Cardiac fibroblast (primary cell): ENCODE results near the gene SGTA.

Experiments
- DNase-seq, 2 donors: peaks; one replicate each; pipeline versions ENCODE4 v3.0.0 to v3.0.0-alpha.2; 2010; ENCODE audit warnings: low read depth in 2 of 2
- H3K4me3 ChIP-seq, 2 donors: replicated peaks in 1 of 2; 1 replicate in 1 of 2; 2 replicates in 1 of 2; pipeline ENCODE4 v1.5.1; 2011; ENCODE audit warnings: low read depth in 2 of 2, low read length in 2 of 2, mild to moderate bottlenecking in 2 of 2, moderate library complexity in 1 of 2
- CTCF ChIP-seq: IDR thresholded peaks from one replicate; pipeline ENCODE4 v1.5.1; 2011; ENCODE audit warnings: low read depth, mild to moderate bottlenecking, low read length, inconsistent platforms

The SGTA gene

GRCh38 chr19:2740314-2740656 is 42.8 kb downstream of the SGTA start:
- DNase-seq, result no peak
- no peak overlapping the region for H3K4me3 ChIP-seq
- TF ChIP-seq CTCF, result no peak

GRCh38 chr19:2739602-2740313 is 43.3 kb downstream of the SGTA start, which contains the start of gene SLC39A3:
Gene SLC39A3 (minus strand): TSS chr19:2740017. CDS start chr19:2737257, 2,760 bp downstream.
- peak within 1 kb of the TSS; percentile 95 to 96 for H3K4me3 ChIP-seq
- peak; percentile 99 for DNase-seq
- peak; percentile 12 for TF ChIP-seq CTCF

- no peak for TF ChIP-seq CTCF
- no peak for DNase-seq
- no peak overlapping the region for H3K4me3 ChIP-seq
These were observed 46.4 kb downstream of the SGTA start for GRCh38 chr19:2736550-2737190.

GRCh38 chr19:2735374-2735773 is 47.7 kb downstream of the SGTA start:
- no peak for TF ChIP-seq CTCF
- H3K4me3 ChIP-seq, result no peak overlapping the region
- DNase-seq, result no peak

GRCh38 chr19:2734589-2735288 is 48.3 kb downstream of the SGTA start:
- TF ChIP-seq CTCF, result no peak
- no peak overlapping the region for H3K4me3 ChIP-seq
- no peak for DNase-seq

GRCh38 chr19:2733930-2734588 is 49.0 kb downstream of the SGTA start:
- no peak overlapping the region for H3K4me3 ChIP-seq
- DNase-seq, result no peak
- no peak for TF ChIP-seq CTCF
